Ovary (tissue), 10 donors: ENCODE data around the gene DUSP16. TPM values are rescaled to one million over a fixed set of nuclear protein-coding genes. Genes with fewer than 3 reads are reported as not detected.

Experiments
- DNase-seq, 5 donors: peaks; one replicate each; pipeline ENCODE4 v3.0.0-alpha.2; 2019 to 2020
- H3K27ac ChIP-seq, 2 donors: fragments of 200-600 bp; one replicate each; pipeline versions ENCODE4 v1.5.1 to v1.8.0; 2019 to 2022
- H3K27me3 ChIP-seq: fragments of 200-600 bp; one replicate; pipeline ENCODE4 v1.8.0; 2022
- H3K36me3 ChIP-seq: fragments of 200-600 bp; sonication (generic); one replicate; pipeline ENCODE4 v1.5.1; 2019
- H3K4me1 ChIP-seq: one replicate; pipeline ENCODE4 v1.8.1; 2013; ENCODE audit warnings: mild to moderate bottlenecking, moderate library complexity; ENCODE audit not compliant: insufficient read depth
- H3K4me3 ChIP-seq: fragments of 200-600 bp; sonication (generic); one replicate; pipeline ENCODE4 v1.5.1; 2017
- H3K9me3 ChIP-seq, 2 donors: fragments of 200-600 bp in 1 of 2; sonication (generic) in 1 of 2; one replicate each; pipeline versions ENCODE4 v1.5.1 to v1.8.1; 2013 to 2019; ENCODE audit warnings: mild to moderate bottlenecking in 1 of 2, moderate library complexity in 1 of 2
- EP300 ChIP-seq: sonication (generic); formaldehyde crosslinking; IDR thresholded peaks from one replicate; pipeline ENCODE4 v1.6.1; 2017; ENCODE audit warnings: antibody characterized with exemption
- POLR2A ChIP-seq: fragments of 450-650 bp; IDR thresholded peaks from one replicate; pipeline ENCODE4 v1.6.1; 2017; ENCODE audit warnings: antibody characterized with exemption, mild to moderate bottlenecking, moderate library complexity
- WGBS, 3 donors: extraction: QIAGEN DNeasy Blood & Tissue Kit in 1 of 3; methylation state at CpG; one replicate each; pipeline versions ENCODE4 v1.1.5 to v1.1.7; 2013 to 2017; 5-methylcytosine and 5-hydroxymethylcytosine counted together
- intact Hi-C, 4 donors: fragments of 100-400 bp; cut with DNase I; formaldehyde crosslinking; loops; one replicate each; pipeline versions ENCODE4 v1.11.0 to v1.15.1; 2022 to 2023
- long read RNA-seq, 3 donors: library from polyadenylated mRNA in 2 of 3; unstranded in 2 of 3; transcript quantifications; one replicate each; pipeline ENCODE4 v2.0.0 and lab custom pipeline, GENCODE V29; 2021 to 2026
- polyA plus RNA-seq, 2 donors: library from polyadenylated mRNA; stranded (reverse); fragments of 200-250 nt in 1 of 2; fragments of 350-450 nt in 1 of 2; fragmentation: Illumina TruSeq in 1 of 2; extraction: RNeasy Lipid Tissue Mini Kit (QIAGEN cat#74804) in 1 of 2; gene quantifications; one replicate each; pipeline ENCODE4 v1.2.3, GENCODE V29; 2013 to 2014
- total RNA-seq, 7 donors: library from RNA; depleted of rRNA in 2 of 7; stranded (reverse); fragments of >200 nt in 2 of 7; fragmentation: NEBNext Ultra II Directional in 3 of 7; extraction: Animal tissue kit (Norgen Biotek cat#: 25700) in 3 of 7; gene quantifications; one replicate each; pipeline versions ENCODE4 v1.1.0 to v1.2.4, GENCODE V29; 2016 to 2023
- TF ChIP-seq, protein P1 (sequence below), 3 donors: fragments of 450-650 bp in 2 of 3; fragments of 200-600 bp in 1 of 3; IDR thresholded peaks; one replicate each; pipeline versions ENCODE4 v1.5.1 to v1.8.0; 2016 to 2022; ENCODE audit warnings: antibody characterized with exemption in 3 of 3, mild to moderate bottlenecking in 1 of 3
- donor health status: DM: no; HTN: no; CAD: no; lungs with moderate emphysema.
- donor health status: DM: no; HTN: no; CAD: no.
- donor health status: Bipolar disorder and iron deficiency.
- donor health status: DM: yes; HTN: yes; CAD: no.
- donor health status: DM: no; HTN: no; CAD: no.
- donor health status: DM: yes; HTN: yes; CAD: no.

DUSP16 gene, protein sequence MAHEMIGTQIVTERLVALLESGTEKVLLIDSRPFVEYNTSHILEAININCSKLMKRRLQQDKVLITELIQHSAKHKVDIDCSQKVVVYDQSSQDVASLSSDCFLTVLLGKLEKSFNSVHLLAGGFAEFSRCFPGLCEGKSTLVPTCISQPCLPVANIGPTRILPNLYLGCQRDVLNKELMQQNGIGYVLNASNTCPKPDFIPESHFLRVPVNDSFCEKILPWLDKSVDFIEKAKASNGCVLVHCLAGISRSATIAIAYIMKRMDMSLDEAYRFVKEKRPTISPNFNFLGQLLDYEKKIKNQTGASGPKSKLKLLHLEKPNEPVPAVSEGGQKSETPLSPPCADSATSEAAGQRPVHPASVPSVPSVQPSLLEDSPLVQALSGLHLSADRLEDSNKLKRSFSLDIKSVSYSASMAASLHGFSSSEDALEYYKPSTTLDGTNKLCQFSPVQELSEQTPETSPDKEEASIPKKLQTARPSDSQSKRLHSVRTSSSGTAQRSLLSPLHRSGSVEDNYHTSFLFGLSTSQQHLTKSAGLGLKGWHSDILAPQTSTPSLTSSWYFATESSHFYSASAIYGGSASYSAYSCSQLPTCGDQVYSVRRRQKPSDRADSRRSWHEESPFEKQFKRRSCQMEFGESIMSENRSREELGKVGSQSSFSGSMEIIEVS
- 10 to 100 TPM; 17.8 to 35.5 (median 27.3) TPM for total RNA-seq
- 10 to 100 TPM; 12.5 to 54.0 TPM for polyA plus RNA-seq
- long read RNA-seq, donor 1, full-length matches to known transcripts, result 2 of 12 reads
- long read RNA-seq, donor 1, partial matches to known transcripts, result 3 of 12 reads
- long read RNA-seq, donor 1, other reads (novel, unspliced or antisense), result 7 of 12 reads
- long read RNA-seq, donor 2, full-length matches to known transcripts, result 5 of 41 reads
- long read RNA-seq, donor 2, partial matches to known transcripts, result 36 of 41 reads
- long read RNA-seq, donor 2, other reads (novel, unspliced or antisense), result 0 of 41 reads
- long read RNA-seq, donor 3, full-length matches to known transcripts, result 2 of 6 reads
- long read RNA-seq, donor 3, partial matches to known transcripts, result 0 of 6 reads
- long read RNA-seq, donor 3, other reads (novel, unspliced or antisense), result 4 of 6 reads

DNA sequence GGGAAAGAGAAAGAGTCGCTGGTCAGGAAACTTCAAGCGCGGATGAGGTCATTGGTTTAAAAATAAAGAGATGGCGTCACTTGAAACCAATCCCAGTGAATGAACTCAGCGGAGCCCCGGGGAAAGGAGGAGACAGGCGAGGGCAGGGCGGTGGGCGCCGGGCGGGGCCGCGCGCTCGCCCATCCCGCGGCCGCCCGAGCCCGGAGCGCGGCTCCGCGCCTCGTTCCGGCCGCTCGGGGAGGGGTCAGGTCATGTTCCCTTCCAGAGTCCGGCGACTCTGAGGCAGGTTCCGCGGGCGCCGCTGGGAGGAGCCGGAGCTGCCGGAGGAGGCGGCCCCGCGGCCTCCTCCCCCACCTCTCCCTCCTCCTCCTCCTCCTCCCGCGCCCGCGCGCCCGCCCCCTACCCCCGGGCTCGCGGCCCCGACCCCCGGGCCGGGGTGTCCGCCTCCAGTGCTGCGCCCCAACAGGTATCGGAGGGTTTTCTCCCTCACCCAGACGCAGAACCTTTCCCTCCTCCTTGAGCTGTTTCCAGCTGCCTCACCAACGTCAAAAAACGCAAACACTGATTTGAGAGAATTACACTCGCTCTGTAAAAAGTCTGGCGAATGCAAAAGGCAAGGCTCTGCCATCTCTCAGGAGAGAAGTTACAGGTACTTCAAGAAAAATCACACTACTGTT lies at the start of gene DUSP16:
DUSP16 (minus strand) TSS at position 279 of the 677 bp plus-strand sequence. CDS start 41,765 bp downstream, outside the sequence.
- peak; percentile 91 to 93 (median 92) for DNase-seq
- Histone ChIP-seq H3K4me1 (no peaks in the 10 kb centered on the region), H3K4me3 (peak within 1 kb of the TSS; percentile 52), H3K27me3 (no peaks in the 10 kb centered on the region), H3K9me3 (no peaks in the 10 kb centered on the region), H3K27ac (peak within 1 kb of the TSS; percentile 99 to 100), H3K36me3 (no peaks in the 10 kb centered on the region)
- intact Hi-C loops, result loop anchor here (5.0 to 10.0 kb wide), 4 partner anchors 50 to 188 kb away; partner anchors contain the start of genes CDKN1B (in 2 of the 4) and CREBL2 (in 1 of the 4)
- 0 to 1% (median 0%) methylated on average over 43 to 54 of the region's 59 CpGs for WGBS, 3 donors
- TF ChIP-seq EP300 (no peak), POLR2A (peak; percentile 82)
- TF ChIP-seq, protein P1, sequence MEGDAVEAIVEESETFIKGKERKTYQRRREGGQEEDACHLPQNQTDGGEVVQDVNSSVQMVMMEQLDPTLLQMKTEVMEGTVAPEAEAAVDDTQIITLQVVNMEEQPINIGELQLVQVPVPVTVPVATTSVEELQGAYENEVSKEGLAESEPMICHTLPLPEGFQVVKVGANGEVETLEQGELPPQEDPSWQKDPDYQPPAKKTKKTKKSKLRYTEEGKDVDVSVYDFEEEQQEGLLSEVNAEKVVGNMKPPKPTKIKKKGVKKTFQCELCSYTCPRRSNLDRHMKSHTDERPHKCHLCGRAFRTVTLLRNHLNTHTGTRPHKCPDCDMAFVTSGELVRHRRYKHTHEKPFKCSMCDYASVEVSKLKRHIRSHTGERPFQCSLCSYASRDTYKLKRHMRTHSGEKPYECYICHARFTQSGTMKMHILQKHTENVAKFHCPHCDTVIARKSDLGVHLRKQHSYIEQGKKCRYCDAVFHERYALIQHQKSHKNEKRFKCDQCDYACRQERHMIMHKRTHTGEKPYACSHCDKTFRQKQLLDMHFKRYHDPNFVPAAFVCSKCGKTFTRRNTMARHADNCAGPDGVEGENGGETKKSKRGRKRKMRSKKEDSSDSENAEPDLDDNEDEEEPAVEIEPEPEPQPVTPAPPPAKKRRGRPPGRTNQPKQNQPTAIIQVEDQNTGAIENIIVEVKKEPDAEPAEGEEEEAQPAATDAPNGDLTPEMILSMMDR (IDR thresholded peaks at IDR 0.05), result peak in 2 of 3 donors; percentile 15 to 18

DNA sequence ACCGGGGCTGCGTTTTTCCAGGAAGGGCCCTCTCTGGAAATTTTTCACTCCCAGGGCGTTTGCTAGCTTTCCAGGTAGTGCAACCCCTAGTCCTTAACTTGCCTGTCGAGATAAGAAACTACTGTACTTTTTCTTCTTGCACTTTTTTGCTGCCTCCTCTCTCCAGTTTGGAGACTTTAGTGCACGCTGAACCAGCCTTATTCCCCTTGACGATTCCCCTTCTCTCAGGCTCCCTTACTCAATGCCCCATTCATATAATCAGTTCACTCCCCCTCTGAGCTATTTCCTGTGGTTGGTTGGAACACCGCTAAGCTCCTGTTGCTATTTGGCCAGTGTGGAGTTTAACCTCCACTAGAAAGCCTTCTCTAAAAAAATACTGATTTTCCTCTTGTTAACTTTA lies 49.7 kb upstream of the DUSP16 start:
- peak overlapping the region; percentile 56 to 92 for H3K27ac ChIP-seq
- no peak for DNase-seq
- 0 to 1% (median 1%) methylated on average over 7 of the region's 7 CpGs for WGBS, 3 donors
- peak overlapping the region; percentile 59 for H3K4me3 ChIP-seq
- H3K36me3 ChIP-seq, result no peaks in the 10 kb centered on the region
- intact Hi-C loops, result loop anchor here in 2 of 4 donors (5.0 kb wide), 2 partner anchors 50 to 85 kb away; partner anchors contain the start of genes DUSP16 (in 1 of the 2) and GPR19 (in 1 of the 2)
- no peaks in the 10 kb centered on the region for H3K9me3 ChIP-seq
- peaks cover 6% of the 10 kb centered on the region for H3K4me1 ChIP-seq
- no peaks in the 10 kb centered on the region for H3K27me3 ChIP-seq
- no peak for TF ChIP-seq POLR2A

GRCh38 chr12:12611512-12612306 lies 49.0 kb upstream of the DUSP16 start, which contains the start of gene CREBL2:
TSS of gene CREBL2 (plus strand) at chr12:12611876. CDS start at chr12:12612173, 297 bp downstream.
- intact Hi-C loops, result loop anchor here in 2 of 4 donors (5.0 kb wide), 2 partner anchors 49 to 86 kb away; partner anchors contain the start of genes DUSP16 (in 1 of the 2) and GPR19 (in 1 of the 2)
- peak within 1 kb of the TSS; percentile 56 to 92 for H3K27ac ChIP-seq
- no peaks in the 10 kb centered on the region for H3K9me3 ChIP-seq
- H3K4me3 ChIP-seq, result peak within 1 kb of the TSS; percentile 59
- H3K4me1 ChIP-seq, result peaks cover 6% of the 10 kb centered on the region
- no peaks in the 10 kb centered on the region for H3K36me3 ChIP-seq
- TF ChIP-seq EP300 (peak; percentile 83), POLR2A (peak; percentile 63)
- TF ChIP-seq, protein P1 (IDR thresholded peaks at IDR 0.05), result no peak
- WGBS, 3 donors, result 1% methylated on average over 47 to 51 of the region's 51 CpGs
- no peaks in the 10 kb centered on the region for H3K27me3 ChIP-seq
- DNase-seq, result peak; percentile 95 to 98 (median 96)

DNA sequence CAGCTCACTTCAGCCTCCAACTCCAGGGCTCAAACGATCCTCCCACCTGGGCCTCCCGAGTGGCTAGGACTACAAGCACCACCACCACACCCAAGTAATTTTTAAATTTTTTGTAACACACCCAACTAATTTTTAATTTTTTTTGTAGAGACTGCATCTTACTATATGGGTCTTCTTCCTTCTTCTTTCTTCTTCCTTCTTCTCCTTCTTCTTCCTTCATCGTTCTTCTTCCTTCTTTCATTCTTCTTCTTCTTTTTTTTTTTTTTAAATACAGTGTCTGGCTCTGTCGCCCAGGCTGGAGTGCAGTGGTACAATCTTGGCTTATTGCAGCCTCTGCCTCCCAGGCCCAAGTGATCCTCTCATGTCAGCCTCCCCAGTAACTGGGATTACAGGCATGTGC lies 48.0 kb upstream of the DUSP16 start:
- Histone ChIP-seq H3K4me3 (no peak overlapping the region), H3K27ac (peak overlapping the region in 1 of 2 donors; percentile 92), H3K36me3 (no peaks in the 10 kb centered on the region), H3K27me3 (no peaks in the 10 kb centered on the region), H3K9me3 (no peaks in the 10 kb centered on the region), H3K4me1 (peaks cover 6% of the 10 kb centered on the region)
- intact Hi-C loops, result loop anchor here in 2 of 4 donors (5.0 kb wide), 2 partner anchors 48 to 87 kb away; partner anchors contain the start of genes DUSP16 (in 1 of the 2) and GPR19 (in 1 of the 2)
- no peak for DNase-seq
- WGBS, 3 donors, result 92 to 97% (median 94%) methylated on average over 4 of the region's 4 CpGs
- TF ChIP-seq EP300 (no peak), POLR2A (no peak)
- TF ChIP-seq, protein P1 (IDR thresholded peaks at IDR 0.05), result no peak
